T-helper 2 cell treated with Interferon-gamma antibody and Interleukin-4, amounts not matched to agents 100 ng/mL and 5 ng/mL, for 36 hours (primary cell): ENCODE results near the gene ZSCAN25. TPM values are rescaled to one million over a fixed set of nuclear protein-coding genes. Genes with fewer than 3 reads are reported as not detected.
"Not testable (repeated sequence)": the region's sequence is repeated elsewhere in the genome, so short reads cannot be mapped to it uniquely, and the experiment has no call there.

Experiments
- intact Hi-C: fragments of 100-400 bp; cut with micrococcal nuclease; formaldehyde crosslinking; loops from one replicate; pipeline ENCODE4 v1.15.1; 2023
- total RNA-seq: library from RNA; stranded (reverse); gene quantifications from 2 replicates; pipeline ENCODE4 v1.2.3, GENCODE V29; 2022

The ZSCAN25 gene
- total RNA-seq, 1 donor from 2014 or later = 32.0 TPM

GRCh38 chr7:99643464-99643863 is 26.7 kb downstream of the ZSCAN25 start:
- intact Hi-C loops = no loop called here

DNA sequence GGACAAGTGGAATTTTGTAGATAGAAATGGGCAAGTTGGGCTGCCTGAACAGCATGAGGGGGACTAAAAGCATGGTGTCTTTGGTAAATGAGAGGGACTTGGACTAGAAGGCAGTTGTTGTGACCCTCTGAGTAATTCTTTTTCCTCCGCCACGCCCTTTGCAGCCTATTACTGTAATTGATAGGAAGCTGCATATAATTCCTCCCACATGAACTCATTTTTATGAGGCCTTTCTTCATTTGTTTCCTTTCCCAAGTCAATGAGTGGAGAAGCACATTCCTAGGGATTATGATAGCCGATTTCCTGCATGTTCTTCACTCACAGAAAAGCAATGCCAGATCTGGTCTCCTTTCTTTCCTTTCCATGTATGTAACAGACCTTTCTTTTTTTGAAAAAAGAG is 27.7 kb downstream of the ZSCAN25 start:
- intact Hi-C loops = no loop called here

DNA sequence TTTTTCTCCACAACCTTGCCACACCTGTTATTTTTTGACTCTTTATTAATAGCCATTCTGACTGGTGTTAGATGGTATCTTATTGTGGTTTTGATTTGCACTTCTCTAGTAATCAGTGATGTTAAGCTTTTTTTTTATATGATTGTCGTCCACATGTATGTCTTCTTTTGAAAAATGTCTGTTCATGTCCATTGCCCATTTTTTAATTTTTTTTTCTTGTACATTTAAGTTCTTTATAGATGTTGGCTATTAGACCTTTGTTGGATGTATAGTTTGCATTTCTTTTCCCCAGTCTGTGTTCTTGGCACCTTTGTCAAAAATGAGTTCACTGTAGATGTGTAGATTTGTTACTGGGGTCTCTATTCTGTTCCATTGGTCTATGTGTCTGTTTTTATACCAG is 28.8 kb downstream of the ZSCAN25 start:
- intact Hi-C loops = no loop called here

DNA sequence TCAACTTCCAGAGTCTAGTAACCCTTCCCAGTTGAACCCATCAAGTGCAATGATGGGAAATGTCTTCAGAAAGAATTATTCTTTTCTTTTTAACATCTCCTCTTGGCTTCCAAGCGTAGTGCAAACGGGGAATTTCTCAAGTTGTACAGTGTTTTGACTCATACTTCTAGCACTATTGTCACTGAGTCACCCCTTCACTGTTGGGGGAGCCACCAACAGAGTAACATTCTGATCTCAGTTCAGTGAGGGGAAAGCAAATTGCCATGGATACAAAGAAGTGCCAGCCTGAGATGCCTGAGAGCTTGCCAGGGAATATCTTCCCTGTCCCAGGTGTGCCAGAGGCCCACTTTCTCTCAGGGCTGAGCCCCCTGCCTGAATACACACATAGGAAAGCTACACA is 32.1 kb downstream of the ZSCAN25 start:
- intact Hi-C loops = no loop called here

DNA sequence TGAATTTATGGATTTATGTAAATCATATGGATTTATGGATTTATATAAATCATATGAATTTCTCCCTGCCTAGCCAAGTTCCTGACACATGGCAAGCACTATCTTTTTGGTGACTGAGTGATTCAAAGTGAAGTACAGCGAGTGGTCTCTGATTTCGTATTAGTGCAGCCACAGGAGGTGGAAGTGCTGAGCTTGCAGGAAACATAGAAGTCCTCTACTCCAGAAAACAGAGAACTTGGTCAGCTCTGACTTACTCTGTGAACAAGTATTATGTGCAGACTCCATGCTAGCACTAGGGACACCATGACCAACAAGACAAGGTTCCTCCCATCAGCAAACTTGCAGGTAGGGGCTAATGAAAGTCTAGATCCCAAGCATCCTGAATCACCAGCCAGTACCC is 34.5 kb downstream of the ZSCAN25 start:
- intact Hi-C loops = no loop called here

DNA sequence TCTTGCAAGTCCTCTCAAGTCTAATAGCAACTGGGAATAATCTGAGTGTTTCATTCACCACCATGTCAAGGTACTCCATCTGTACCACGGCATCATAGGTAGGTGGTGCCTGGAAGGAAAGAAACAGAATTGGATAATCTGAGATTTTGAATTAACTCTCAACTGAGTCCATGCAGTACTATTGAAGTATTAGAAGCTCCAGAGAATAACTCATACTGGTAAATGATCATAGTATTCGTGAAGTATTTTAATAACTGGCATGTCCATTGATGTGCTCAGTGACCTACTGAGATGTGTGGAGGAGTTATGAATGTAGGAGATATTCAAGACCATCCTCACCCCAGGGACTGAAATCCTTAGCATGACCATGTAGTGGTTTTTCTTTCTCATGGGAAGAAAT is 35.9 kb downstream of the ZSCAN25 start:
- intact Hi-C loops = no loop called here

- intact Hi-C loops = not testable (repeated sequence)
These were observed 36.5 kb downstream of the ZSCAN25 start for GRCh38 chr7:99653269-99653668.

- intact Hi-C loops = no loop called here
These were observed 37.0 kb downstream of the ZSCAN25 start for GRCh38 chr7:99653754-99654153.

GRCh38 chr7:99654626-99655025 is 37.9 kb downstream of the ZSCAN25 start:
- intact Hi-C loops = not testable (repeated sequence)

DNA sequence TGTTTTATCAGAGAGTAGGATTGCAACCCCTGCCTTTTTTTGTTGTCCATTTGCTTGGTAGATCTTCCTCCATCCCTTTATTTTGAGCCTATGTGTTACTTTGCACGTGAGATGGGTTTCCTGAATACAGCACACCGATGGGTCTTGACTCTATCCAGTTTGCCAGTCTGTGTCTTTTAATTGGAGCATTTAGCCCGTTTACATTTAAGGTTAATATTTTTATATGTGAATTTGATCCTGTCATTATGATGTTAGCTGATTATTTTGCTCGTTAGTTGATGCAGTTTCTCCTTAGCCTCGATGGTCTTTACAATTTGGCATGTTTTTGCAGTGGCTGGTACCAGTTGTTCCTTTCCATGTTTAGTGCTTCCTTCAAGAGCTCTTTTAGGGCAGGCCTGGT is 41.1 kb downstream of the ZSCAN25 start:
- intact Hi-C loops = not testable (repeated sequence)

DNA sequence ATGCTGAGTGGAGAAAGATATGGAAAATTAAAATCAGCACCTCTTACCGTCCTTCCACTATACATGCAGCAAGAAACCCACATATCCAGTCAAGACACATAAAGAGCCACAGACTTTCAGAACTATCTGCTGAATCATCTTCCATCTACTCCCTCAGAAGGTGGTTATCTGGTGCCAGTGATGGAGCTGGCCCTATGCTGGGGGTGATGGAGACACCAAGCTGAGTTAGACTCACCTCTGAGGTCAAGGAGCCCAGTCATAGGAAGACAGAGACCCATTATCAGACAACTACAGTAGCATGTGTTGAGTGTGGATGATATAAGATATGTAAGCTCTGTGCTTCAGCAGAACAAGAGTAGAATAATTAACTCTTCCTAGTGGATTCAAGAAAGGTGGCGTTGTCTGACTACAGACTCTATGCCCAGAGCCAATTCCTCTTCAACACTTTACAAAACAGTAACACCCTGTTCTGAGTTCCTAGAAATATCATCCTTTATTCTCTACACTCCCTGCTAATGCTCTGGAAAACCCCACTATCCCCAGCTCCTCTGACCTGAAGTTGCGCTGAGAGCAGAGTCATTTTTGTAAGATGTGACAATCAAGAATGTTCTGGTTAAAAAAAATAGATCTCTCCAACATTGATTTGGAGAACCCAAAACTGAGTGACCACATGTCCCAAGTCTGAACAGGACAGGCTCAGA is 48.7 kb downstream of the ZSCAN25 start:
- intact Hi-C loops = no loop called here

- intact Hi-C loops = no loop called here
These were observed 49.3 kb downstream of the ZSCAN25 start for GRCh38 chr7:99666013-99666395.

DNA sequence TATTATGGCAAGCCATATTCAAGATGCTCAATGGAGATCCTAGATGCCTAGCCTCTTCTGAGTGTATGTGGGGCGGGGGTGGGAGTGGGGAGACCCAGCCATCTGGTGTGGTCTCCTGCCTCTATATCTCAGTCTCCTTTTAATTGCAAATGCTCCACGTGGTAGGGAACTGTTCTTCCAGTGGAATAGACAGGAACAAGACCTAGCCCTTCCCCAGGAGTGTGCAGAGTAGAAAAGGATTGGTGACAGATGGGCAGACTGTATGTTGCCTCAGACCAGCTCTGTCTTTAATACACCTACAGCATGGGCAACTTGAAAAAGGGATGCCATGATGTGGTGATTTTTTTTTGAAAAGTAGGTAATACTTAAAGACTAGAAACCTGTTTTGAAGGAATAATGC is 50.4 kb downstream of the ZSCAN25 start:
- intact Hi-C loops = no loop called here

DNA sequence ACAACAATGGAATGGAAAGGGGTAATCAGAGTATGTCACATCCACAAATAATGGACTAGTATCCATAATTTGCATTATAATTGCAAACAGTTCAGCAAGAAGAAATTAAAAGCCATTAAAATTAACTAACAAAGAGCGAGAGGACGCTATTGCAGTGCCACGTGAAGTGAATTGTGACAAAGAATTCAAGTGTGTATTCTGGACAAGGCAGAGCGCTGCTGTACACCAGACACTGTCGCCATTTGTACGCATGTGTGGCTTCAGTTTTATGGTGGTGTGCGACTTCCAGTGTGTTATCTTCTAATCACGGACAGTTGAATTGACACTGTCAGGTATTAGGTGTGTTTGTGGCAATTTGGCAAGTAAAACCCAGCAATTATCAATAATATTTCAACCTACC is 51.8 kb downstream of the ZSCAN25 start:
- intact Hi-C loops = no loop called here

- intact Hi-C loops = no loop called here
These were observed 53.0 kb downstream of the ZSCAN25 start for GRCh38 chr7:99669782-99670181.

DNA sequence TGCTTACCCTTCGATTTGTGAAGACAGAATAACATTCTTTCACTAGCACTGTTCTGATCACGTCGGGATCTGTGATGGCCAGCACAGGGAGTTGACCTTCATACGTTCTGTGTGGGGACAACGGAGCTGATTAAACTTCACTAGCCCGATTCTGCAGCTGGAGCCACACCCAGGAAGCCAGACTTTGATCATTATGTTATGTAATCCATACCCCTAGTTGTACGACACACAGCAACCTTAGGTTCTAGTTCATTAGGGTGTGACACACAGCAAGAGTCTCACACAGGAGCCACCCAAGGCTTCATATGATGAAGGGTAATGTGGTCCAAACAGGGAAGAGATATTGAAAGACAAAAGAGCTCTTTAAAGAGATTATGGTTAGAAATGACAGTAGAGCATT is 55.8 kb downstream of the ZSCAN25 start:
- intact Hi-C loops = no loop called here

GRCh38 chr7:99674995-99675742 is 58.4 kb downstream of the ZSCAN25 start:
- intact Hi-C loops = no loop called here

DNA sequence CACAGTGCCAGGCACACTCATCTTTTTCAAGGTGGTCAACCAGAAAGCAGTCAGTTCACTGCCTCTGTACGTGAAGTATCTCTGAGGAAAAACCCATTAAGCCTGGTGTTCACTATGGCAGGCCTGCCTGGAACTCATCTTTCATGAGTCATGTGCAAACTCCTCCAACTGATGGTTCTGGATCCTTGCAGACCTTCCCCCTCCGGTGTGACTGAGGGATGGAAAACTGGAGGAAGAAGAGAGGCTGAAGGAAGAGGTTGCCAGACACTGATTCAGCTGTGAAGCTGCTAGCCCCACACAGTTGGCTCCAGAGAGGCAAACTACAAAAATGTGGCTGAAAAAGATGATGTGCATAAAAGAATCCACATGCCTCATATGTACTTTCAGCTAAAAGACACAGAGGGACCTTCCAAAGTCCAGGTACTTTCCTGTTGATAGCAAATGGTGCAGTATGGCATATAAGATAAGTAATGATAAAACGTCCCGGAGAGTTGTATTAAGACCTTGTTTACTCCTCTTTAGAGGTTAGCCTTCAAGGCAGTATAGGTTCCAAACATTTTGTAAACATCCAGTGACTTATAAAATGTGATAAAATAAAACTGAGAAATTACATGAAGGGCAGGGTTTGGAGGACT is 60.4 kb downstream of the ZSCAN25 start:
- intact Hi-C loops = no loop called here

DNA sequence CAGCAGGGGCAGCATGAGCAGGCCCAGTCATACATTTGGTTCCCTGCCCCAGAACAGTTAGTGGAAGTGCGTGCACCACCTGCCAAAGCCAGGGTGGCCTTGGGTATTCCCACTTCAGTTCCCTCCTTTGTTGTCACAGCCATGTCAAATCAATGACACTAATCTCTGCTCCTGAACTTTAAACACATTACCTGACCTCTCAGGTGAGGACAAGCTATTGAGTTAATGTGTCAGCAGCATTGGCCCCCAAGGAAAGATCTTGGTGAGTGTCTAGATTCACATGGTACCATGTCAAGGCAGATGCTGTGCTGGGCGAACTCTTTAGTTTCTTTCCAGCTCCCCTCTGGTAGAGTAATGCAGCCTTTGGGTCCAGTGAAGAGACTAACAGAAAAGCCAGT is 60.9 kb downstream of the ZSCAN25 start:
- intact Hi-C loops = no loop called here

- intact Hi-C loops = no loop called here
These were observed 62.3 kb downstream of the ZSCAN25 start for GRCh38 chr7:99679032-99679399.

DNA sequence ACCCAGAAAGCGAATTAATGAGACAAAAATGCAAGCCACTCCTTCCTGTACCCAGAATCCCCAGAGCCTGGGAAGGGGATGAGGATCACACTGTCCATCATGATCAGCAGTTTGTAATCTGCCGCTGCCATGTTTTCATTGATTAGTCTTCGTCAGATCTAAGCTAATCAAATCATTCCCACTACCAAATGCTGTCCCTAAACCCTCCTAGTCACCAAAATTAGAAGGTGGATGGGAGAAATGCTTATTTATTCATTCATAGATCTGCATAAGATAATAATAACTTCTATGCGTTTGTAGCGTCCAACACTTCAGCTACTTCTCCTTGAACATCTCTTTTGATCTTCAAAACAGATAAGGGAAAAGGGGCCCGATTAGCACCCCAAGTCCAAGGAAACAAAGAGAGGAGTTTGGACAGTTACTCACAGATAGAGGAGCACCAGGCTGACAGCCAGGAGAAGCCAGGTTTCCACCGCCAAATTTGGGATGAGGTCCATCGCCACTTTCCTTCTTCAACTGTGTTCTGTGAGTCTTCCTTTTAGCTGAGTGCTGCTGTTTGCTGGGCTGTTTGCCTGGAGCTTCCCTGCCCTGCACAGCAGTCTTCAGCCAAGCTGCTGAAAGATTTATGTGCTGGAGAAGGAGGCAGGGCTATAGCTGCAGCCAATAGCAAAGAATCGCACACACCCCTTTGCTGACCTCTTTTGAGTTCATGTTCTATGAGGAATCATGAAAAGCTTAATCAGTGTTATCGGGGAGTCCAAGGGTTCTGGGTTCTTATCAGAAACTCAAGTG is 62.9 kb downstream of the ZSCAN25 start, which contains the start of gene CYP3A5:
Gene CYP3A5 (minus strand): TSS at position 597 of the 792 bp plus-strand sequence. CDS start 100 bp downstream, at position 497.
- intact Hi-C loops = no loop called here
